ENCODE results near the gene LRCOL1. TPM values are rescaled to one million over a fixed set of nuclear protein-coding genes. Genes with fewer than 3 reads are reported as not detected.
"Not testable (repeated sequence)": the region's sequence is repeated elsewhere in the genome, so short reads cannot be mapped to it uniquely, and the experiment has no call there.

The LRCOL1 gene
- total RNA-seq, 1 donor from 2014 or later: 0.32 TPM

DNA sequence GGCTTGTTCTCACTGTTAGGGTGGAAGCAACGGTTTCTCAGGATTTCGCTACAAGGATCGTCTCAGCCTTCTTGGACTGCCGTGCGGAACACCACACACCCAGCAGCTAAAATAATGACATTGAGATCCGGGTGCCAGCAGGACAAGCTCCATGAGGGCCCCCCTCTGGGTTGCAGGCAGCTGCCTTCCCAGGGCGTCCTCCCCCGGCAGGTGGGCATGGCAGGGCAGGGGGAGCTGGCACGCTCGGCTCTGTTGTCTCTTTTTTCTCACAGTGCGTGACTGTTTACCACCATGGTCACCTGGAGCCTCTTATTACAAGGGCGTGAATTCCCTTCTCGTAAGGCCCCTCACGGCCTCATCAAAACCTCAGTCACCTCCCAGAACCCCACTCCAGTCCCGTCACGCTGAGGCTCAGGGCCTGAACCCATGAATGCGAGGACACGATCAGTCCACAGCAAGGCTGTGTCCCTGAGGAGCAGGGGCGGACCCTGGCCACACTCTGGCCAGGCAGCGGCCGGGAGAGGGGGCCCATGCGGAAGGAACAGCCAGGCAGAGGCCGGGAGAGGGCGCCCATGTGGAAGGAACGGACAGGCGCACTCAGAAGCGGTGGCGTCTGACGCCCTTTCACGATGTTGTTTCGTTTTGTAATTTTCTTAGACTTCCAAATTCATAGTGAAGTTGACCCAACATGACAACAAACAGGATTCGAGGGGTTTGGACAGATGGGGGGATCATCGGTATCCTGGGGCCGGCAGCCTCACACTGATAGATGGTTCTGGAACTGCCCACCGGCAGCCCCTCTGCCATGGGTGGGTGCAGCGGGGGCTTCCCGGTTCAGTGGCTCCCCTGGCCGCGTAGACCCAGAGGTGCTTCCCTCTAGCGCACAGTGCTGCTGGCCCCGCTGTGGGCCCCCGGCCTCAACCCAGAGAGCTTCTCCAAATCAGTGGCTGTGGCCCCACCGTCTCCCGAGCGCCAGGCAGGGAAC lies 10.0 kb downstream of the LRCOL1 start:
- peak; percentile 51 for ATAC-seq

DNA sequence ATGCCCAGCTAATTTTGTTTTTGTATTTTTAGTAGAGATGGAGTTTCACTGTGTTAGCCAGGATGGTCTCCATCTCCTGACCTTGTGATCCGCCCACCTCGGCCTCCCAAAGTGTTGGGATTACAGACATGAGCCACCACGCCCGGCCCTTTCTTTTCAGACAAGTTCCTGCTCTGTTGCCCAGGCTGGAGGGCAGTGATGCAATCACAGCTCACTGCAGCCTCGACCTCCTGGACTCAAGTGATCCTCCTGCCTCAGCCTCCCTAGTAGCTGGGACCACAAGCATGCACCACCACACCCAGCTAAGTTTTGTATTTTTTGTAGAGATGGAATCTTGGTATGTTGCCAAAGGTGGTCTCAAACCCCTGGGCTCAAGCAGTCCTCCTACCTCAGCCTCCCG lies 10.9 kb downstream of the LRCOL1 start:
- not testable (repeated sequence) for ATAC-seq

DNA sequence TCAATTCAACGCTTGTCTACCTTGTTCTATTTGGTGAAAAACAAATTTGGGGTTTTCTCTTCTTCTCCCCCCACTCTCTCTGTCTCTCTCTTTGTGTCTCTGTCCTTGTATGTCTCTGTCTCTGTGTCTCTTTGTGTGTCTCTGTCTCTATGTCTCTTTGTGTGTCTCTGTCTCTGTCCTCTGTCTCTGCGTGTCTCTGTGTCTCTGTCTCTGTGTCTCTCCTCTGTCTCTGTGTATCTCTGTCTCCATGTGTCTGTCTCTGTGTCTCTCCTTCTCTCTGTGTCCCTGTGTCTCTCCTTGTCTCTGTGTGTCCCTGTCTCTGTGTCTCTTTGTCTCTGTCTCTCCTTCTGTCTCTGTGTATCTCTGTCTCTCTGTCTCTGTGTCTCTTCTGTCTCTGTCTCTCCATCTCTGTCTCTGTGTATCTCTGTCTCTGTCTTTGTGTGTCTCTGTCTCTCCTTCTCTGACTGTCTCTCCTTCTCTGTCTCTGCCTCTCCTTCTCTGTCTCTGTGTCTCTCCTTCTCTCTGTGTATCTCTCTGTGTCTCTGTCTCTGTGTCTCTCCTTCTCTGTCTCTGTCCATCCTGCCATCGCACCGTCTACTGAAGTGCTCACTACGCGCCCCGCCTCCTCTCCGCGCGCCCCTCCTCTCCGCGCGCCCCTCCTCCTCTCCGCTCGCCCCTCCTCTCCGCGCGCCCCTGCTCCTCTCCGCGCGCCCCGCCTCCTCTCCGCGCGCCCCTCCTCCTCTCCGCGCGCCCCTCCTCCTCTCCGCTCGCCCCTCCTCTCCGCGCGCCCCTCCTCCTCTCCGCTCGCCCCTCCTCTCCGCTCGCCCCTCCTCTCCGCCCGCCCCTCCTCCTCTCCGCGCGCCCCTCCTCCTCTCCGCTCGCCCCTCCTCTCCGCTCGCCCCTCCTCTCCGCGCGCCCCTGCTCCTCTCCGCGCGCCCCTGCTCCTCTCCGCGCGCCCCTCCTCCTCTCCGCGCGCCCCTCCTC lies 12.8 kb downstream of the LRCOL1 start:
- no peak for ATAC-seq

DNA sequence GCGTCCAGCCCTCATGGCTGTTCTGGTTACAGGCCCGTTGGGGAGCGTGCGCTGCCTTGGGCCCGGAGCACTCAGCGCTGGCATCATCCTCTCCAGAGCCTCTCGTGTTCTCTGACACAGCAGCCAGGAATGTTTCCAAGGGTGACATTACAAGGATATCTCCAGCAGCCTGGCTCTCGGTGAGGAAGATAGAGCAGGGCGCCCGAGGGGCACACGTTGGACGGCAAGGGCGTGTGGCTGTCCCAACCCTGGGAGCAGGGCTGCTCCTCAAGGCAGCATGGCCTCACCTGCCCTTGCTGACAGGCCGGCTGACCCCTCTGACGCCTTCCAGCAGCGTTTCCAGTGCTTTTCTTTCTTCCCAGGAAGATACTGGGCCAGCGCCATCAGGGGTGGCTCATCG lies 14.4 kb downstream of the LRCOL1 start:
- ATAC-seq: no peak

DNA sequence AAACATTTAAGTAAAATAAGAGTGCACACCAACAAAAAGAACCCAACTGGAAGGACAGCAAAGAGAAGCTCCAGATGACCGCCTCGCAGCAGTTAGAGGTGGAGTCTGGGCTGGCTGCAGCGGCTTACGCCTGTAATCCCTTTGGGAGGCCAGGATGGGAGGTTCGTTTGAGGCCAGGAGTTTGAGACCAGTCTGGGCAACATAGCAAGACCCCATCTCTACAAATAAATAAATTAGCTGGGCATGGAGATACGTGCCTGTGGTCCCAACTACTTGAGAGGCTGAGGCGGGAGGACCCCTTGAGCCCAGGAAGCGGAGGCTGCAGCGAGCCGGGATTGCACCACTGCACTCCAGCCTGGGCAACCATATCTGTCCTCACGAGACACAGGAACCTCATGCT lies 15.2 kb downstream of the LRCOL1 start:
- no peak for ATAC-seq

DNA sequence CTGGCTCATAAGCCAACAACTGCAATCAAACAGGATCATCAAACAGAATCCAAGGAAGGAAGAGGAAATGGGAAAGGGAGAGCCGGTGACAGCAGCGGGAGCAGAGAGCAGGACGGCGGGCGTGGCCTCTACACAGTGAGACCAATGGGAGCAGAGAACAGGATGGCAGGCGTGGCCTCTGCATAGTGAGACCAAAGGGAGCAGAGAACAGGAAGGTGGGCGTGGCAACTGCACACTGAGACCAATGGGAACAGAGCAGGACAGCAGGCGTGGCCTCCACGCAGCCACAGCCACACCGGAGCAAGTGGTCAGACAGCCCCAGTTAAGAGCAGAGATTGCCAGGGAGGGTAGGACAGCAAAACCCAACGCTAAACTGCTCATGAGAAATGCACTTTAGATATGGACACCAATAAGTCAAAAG lies 16.4 kb downstream of the LRCOL1 start:
- peak; percentile 99 for ATAC-seq

DNA sequence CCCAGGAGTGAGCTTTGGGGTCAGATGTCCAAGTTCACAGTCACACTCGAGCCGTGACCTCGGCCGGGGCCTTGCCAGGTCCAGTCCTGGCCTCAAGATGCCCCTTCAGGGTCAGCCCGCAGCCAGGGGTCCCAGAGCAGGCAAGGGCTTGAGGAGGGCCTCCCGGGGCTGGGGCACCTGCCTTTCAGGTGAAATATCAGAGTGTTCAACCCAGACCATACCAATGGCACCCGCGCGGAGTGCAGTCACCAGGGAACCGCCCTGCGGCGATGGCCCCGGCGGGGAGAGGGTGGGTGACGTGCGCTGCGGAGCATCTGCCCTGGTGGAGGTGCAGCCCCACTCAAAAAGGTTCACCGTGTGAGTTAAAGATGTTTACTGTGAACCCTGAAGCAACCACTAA lies 16.9 kb downstream of the LRCOL1 start:
- peak; percentile 8 for ATAC-seq

DNA sequence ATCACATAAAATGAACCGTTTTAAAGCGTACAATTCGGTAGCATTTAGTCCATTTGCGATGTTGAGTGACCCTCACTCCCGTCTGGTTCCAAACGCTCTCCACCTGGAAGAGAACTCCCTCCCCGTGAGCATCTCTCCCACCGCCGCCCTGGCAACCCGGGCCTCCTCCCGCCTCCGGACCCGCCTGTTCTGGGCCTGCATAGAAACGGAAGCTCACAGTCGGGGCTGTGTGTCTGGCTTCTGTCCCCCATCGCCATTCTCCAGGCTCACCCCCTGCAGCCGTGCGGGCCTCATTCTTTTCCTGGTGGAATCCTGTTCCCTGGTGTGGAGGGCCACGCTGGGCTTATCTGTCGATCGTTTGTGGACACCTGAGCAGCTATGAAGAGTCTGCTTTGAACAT lies 17.3 kb downstream of the LRCOL1 start:
- ATAC-seq: no peak

DNA sequence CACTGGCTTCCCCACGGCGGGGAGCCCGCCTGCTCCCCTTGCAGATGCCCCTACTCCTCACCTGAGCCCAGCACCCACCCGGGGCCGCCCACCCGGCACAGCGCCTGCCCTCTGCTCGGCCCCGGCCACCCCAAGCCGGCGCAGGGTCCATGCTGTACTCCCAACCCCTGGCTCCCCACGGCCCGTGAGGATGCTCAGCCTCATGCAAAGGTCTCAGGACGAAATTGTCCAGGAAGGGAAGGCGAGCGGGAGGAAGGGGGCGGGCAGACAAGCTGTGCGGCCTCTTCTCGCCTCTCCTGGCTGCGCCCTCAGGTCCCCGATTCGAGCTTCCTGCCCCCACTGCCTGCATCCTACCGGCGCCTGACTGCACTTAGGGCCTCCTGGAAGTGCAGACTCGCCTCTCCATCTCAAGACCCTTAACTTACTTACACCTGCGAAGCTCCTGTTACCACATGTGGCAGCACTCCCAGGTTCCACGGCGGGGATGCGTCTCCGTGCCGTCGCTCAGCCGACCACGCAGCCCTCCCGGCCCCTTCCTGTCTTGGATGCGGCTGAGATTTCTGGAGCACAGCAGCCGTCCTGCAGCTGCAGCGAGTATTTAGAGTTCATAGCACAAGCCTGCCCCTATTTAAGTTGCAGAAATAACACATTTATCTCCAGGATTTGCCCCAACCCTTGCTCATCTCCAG lies 18.0 kb downstream of the LRCOL1 start:
- no peak for ATAC-seq

DNA sequence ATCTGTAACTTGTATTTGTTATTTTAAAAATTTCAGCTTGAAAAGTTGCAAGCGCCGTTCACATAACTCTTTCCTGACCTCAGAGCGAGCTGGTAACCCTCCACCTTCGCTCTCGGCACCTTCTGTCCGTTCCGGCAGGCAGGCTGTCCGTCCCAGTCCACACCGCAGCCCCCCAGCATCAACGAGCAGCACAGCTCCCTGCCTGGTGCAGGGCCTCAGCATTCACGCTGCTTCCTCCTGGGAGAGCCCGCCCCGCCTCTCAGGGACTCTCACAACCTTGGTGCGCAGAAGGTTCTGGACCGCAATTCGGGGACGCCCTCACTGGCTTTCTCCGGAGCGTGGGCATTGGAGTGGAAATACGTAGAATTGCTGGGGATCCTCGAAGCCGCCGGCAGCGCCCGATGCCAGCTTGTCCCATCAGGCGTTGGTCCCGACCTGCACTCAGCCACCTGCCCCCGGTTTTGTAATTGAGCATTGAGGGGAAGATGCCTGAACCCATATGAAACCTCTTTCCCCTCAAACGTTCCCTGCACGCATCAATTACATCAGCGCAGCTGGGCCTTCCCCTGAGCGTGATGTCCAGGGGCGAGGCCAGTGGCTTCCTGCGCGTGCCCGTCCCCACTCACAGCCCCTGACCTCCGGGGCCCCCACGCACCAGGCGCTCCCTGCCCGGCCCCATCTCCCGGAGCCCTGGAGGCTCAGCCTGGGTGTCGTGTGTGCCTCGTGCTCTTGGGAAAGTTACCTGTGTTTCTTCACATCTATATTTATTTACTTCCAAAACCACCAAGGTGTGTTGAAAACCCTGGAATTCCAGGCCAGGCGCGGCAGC lies 19.1 kb downstream of the LRCOL1 start:
- ATAC-seq: no peak

DNA sequence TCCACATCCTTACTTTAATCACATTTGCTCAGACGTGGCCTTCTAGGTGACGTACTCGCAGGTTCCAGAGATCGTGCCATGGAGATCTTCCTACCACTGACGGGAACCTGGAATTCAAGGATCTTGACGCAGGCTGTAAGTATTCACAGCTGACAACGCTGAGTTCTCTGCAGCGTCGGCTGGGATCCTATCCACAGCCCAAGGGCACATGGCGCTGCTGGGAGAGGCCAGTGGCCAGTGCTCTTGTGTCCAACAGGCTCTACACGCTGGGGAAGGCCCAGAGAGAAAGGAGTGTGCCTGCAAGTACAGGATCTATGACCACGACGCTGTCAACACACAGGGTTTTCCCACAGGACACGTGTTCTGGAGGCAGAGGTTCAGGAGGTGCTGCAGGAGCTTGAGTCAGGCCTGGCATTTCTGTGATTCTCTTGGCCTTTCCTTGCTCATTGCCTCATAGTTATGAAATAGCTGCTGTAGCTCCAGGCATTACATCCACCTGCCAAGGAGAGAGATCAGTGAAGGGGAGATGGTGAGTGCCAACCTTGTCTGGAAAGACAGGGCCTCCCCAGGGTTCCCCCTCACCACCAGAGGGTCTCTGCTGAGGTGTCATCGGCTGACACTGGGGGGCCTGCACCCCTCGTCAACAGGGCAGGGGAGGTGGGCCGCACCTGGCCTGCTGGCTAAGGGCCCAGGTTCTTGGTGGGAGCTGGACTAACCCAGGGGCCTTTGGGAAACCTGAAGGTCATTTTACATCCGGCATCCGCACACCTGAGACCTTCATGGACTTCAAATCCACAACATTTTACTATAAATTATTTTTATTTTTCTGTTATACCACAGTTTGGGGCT lies 21.3 kb downstream of the LRCOL1 start:
- no peak for ATAC-seq

DNA sequence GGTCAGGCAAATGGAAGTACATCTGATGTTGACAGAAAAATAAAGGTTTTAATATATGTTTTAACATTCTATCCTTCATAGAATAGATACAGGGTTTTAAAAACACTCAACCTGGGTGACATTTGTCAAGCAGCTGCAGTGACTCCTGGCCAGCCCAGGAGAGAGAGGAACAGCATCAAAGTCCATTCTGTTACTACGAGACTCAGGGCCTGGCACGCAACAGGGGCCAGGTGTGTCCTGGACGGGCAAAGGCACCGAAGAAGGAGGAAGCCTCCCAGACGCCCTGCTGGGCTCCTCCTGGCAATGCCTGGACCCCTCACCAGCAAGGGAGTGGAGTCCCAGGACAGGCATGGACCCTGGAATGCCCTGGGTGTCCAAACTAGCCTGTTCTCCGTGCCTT lies 22.1 kb downstream of the LRCOL1 start:
- no peak for ATAC-seq

DNA sequence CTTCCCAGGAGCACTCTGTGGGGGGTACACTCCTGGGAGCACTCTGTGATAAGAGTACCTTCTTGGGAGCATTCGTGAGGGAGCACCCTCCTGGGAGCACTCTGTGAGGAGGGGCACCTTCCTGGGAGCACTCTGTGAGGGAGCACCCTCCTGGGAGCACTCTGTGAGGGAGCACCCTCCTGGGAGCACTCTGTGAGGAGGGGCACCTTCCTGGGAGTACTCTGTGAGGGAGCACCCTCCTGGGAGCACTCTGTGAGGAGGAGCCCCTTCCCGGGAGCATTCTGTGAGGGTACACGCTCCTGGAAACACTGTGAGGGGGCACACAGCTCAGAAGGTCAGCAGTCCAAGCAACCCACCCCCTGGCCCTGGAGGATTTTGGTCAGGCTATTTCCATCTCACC lies 22.6 kb downstream of the LRCOL1 start:
- ATAC-seq: no peak

DNA sequence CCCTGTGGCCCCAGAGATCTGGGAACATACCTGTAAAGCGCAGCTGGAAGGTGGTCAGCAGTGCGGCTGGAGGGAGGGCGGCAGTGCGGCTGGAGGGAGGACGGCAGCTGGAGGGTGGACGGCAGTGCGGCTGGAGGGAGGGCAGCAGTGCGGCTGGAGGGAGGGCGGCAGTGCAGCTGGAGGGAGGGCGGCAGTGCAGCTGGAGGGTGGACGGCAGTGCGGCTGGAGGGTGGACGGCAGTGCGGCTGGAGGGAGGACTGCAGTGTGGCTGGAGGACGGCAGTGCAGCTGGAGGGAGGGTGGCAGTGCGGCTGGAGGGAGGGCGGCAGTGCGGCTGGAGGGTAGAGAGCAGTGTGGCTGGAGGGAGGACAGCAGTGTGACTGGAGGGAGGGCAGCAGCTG lies 23.5 kb downstream of the LRCOL1 start:
- ATAC-seq: no peak

DNA sequence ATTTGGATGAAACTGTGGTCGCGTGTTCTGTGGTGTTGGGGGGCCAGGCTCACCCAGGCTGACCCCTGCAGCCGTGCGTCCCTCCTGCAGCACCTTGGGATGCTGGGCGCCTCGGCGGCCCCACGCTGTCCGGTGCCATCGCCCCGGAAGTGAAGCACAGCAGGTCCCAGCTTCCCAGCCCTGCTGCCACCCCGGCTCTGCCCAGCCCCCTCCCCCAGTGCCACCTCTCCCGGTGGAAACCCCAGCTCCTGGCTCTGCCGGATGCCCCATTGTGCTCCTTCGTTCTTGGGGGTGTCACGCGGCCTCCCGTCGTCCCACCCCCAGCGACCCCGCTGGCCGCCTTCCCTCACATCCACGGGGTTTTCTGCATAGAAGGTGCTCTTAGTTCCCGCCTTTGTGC lies 25.2 kb downstream of the LRCOL1 start:
- no peak for ATAC-seq

DNA sequence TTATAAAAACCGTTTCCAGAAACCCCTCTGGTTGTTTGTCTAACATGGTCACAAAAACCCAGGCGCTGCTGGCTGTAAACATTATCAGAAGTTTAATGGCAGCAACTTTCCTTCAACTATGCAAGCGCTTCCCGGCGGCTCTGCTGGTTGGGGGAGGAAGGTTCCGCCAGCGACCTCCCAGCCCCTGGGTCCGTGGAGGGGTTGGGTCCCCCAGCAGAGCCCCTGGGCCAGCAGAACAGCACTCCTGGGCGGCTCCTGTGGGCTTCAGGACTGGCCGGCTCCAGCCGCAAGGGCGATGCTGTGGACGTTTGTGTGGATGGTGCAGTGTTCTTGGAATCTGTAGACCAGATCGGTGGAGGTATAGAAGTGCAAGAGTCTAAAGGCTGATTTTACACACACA lies 26.0 kb downstream of the LRCOL1 start:
- ATAC-seq: no peak

DNA sequence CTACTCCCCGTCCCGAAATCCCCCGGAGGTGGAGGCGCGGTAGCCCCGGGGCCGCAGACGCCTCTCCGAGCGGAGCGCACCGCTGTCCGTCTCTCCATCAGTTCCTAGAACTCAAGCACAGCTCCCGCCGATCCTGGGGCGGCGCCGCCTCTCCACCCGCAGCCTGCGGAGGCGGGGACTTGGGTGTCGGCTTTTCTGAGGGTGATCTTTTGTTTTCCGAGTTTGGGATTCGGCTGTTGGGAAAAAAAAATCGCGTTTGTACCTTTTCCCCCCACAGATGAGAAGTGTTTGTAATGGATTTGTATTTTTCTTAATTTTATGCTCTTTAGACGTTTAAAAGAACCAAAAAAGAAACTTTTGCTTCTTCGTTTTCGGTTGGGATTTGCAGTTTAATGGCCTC lies 26.6 kb downstream of the LRCOL1 start:
- ATAC-seq: no peak

DNA sequence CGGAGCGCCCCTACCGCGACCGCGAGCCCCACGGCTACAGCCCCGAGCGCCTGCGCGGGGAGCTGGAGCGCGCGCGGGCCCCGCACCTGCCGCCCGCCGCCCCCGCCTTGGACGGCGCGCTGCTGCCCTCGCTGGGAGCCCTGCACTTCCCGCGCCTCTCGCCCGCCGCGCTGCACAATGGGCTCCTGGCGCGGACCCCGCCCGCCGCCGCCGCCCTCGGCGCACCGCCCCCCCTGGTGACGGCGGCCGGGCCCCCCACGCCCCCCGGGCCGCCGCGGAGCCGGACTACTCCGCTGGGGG lies 27.0 kb downstream of the LRCOL1 start:
- no peak for ATAC-seq

DNA sequence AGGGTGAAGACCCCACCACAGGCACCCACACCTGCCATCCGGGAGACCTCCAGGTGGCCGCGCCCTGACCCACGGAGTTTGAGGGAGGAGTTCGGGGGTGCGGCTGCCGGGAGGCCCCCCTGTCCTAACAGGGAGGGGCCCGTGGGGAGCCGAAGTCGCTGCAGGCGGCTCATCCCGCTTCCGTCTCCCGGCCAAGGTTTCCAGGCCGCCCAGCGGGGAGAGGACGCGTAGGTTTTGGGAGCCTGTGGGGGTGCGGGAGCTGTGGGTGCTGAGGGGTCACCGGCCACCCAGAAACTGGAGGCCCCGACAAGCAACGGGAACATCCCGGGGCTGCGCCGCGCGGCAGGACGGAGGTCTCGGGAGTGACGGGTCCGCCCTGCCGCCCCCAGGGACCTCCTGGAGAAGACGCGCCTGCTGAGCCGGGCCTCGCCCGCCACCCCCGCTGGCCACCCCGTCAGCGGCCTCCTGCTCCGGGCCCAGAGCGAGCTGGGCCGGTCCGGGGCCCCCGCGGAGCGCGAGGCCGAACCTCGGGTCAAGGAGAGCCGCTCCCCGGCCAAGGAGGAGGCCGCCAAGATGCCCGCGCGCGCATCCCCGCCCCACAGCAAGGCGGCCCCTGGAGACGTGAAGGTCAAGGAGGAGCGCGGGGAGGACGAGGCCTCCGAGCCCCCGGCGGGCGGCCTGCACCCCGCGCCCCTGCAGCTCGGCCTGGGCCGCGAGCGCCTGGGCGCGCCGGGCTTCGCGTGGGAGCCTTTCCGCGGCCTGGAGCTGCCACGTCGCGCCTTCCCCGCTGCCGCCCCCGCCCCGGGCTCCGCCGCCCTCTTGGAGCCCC lies 27.6 kb downstream of the LRCOL1 start:
- no peak for ATAC-seq

DNA sequence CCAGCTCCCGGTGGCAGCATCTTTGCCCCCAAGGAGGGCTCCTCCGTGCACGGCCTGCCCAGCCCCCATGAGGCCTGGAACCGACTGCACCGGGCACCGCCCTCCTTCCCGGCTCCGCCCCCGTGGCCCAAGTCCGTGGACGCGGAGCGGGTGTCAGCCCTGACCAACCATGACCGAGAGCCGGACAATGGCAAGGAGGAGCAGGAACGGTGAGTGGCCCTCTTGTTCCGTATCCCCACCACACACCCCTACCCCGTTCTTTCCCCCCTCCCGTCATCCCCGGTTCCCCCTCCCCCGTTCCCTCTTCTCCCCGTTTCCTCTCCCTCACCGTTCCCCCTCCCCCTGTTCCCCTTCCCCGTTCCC lies 28.3 kb downstream of the LRCOL1 start:
- no peak for ATAC-seq
